Stimulated activated CD8-positive, alpha-beta memory T cell treated with anti-CD3 and anti-CD28 coated beads, Interleukin-7, amount 100 ng/mL, for 4 hours (primary cell): ENCODE data around the gene CDKN1C.

Experiments used
- DNase-seq, 2 donors: peaks; one replicate each; pipeline ENCODE4 v3.0.0-alpha.2; 2020; ENCODE audit warnings: low read depth in 2 of 2

The CDKN1C gene

GRCh38 chr11:2923446-2924375, 38.1 kb upstream of the CDKN1C start:
- no peak for DNase-seq

DNA sequence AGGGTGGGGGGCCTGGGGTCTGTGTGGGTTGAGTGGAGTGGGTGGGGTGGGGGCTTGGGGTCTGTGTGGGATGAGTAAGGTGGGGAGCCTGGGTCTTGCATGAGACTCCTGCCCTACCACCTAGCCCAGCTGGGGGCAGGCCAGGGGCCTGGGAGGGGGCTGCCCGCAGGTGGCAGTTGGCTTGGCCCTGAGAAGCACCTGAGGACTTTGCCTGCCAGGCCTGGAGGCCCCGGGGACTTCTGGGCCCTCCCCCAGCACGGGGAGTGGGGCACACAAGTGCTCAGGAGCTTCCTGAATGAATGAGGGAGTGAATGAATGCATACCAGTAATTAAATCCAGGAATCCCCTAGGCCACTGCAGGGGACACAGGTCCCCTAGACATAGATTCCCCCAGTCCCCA, 37.1 kb upstream of the CDKN1C start:
- DNase-seq: no peak

- DNase-seq: no peak
These were observed 36.3 kb upstream of the CDKN1C start for GRCh38 chr11:2921742-2922493.

DNA sequence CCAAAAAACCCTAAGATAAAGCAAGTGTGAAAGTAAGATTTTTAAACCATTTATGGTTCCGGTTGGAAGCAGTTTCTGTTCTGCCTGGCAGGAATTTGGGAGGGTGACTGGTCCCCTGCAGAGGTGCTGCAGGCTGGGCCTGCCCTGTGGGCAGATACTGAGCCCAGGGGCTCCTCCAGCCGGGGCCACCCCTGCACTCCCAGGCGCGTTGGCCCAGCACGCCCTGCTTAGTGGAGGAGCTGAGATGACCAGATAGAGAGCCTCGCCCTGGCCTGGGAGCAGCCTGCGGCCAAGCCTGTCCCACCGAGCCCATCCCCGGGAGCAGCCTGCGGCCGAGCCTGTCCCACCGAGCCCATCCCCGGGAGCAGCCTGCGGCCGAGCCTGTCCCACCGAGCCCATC, 35.7 kb upstream of the CDKN1C start:
- DNase-seq: no peak

- no peak for DNase-seq
These were observed 34.8 kb upstream of the CDKN1C start for GRCh38 chr11:2920343-2920742.

DNA sequence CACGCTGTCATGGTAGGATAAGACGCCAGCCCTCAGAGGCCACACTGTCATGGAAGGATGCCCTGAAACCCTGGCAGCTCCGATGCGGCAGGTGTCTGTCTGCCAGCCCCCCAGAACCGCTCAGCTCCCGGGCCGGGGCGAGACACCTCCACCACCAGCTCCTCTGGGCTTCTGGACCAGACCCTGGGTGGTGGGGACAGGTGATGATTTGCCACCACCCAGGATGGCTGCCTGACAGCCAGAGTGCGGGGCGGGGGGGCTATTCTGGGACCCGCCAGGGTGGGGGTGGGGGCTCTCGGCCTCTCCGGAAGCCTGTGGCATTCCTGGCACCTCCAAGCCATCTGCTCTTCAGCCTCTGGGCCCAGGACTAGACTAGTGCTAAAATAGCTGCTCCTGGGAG, 34.3 kb upstream of the CDKN1C start:
- no peak for DNase-seq

- DNase-seq: no peak
These were observed 33.6 kb upstream of the CDKN1C start for GRCh38 chr11:2919188-2919587.

- no peak for DNase-seq
These were observed 32.4 kb upstream of the CDKN1C start for GRCh38 chr11:2917842-2918490.

- no peak for DNase-seq
These were observed 31.5 kb upstream of the CDKN1C start for GRCh38 chr11:2916892-2917645.

DNA sequence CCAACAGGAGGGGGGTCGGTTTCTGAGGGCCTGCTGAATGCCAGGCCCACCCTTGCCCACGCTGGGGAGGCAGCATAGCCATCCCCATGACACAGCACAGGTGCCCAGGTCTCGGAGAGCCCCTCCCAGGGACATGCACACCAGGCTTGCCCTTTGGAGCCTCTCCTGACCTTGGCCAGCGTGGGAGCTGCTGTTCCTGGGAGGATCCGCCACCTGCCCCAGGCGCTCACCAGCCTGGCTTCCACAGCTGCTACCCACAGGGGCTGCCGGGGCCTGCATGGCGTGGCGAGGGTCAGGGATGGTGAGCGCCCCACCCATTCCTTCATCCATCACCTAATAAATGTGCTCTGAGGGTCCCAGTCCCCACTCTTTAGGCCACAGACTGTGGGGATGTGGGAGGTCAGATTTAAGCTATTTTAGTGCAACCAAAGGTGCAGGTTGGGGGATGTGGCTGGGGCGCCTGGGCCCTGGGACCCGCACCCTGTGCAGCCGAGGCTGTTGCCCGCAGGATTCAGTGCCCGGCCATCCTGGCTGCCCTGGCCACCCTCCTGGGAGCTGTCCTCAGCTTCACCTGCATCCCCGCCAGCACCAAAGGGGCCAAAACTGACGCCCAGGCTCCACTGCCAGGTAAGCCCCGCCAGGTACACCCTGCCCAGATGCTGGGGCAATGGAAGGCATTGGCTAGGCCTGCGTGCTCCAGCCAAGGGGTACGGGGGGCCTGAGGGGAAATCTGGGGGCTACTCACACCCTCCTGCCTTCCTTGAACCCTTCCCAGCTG, 30.7 kb upstream of the CDKN1C start:
- no peak for DNase-seq

- DNase-seq: no peak
These were observed 29.9 kb upstream of the CDKN1C start for GRCh38 chr11:2915473-2915872.

- DNase-seq: no peak
These were observed 29.1 kb upstream of the CDKN1C start for GRCh38 chr11:2914455-2915195.

- DNase-seq: no peak
These were observed 28.2 kb upstream of the CDKN1C start for GRCh38 chr11:2913776-2914175.

GRCh38 chr11:2913019-2913431, 27.4 kb upstream of the CDKN1C start:
- no peak for DNase-seq

DNA sequence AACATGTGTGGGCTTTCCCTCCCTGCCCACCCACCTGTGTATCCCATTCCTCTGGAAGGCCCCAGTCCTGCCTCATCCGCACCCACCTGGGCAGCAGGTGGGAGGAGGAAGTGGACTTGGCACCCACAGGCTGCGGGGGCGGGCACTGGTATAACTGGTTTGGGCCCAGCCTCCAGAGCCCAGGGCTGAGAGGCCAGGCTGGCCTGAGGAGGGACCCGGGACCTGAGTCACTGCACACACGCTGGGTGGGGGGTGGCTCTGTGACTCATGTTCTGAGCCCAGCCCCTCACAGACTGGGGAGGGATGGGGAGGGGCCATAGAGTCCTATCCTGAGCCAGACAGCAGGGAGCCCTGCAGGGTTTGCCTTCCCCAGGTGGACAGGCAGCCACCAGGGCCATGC, 26.9 kb upstream of the CDKN1C start:
- DNase-seq: peak in 1 of 2 donors; percentile 15

DNA sequence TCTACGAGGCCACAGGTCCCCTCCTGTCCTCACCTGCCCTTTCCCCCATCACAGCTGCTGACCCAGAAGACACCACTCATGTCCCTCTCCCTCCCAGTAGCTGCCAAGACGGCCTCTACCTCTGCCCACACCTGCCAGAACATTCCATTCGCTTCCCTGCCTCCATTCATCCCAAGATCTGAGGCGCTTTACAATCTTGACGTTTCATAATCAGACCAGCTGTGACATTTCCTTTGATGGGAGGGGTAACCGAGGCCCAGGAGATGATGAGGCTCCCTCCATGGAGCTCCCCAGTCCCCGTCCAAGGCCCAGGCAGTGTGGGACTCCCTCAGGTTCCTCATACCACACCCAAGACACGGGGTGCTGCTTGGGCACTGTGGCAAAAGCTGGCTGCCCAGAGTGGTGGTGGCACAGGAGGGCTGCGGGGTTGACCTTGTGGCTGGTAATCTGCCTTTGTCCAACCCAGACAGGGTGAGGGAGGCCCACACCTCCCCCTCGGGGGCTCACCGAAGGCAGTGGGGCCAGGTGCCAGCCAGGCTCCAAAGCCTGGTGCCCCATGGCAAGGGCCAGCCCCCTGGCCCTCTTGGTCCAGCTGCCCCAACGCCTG, 26.3 kb upstream of the CDKN1C start:
- DNase-seq: no peak

GRCh38 chr11:2911088-2911784, 25.7 kb upstream of the CDKN1C start:
- no peak for DNase-seq

- no peak for DNase-seq
These were observed 24.9 kb upstream of the CDKN1C start for GRCh38 chr11:2910401-2910955.
